ENCODE data around the gene CWC25. TPM values are rescaled to one million over a fixed set of nuclear protein-coding genes. Genes with fewer than 3 reads are reported as not detected.

Gene CWC25
- polyA plus RNA-seq, 4 donors = 21.8 to 31.1 (median 29.1) TPM

Other genes with a start within 250 kb of the CWC25 start
- 1 to 10 TPM; 2.5 to 7.6 (median 4.7) TPM for gene SRCIN1, start 219.4 kb downstream of the CWC25 start, polyA plus RNA-seq (ENCODE audit: insufficient read length in 4 of 4)
- gene EPOP, start 150.4 kb downstream of the CWC25 start, polyA plus RNA-seq (ENCODE audit: insufficient read length in 4 of 4) = 1 to 10 TPM; 1.3 to 1.7 (median 1.5) TPM
- 100 to 1,000 TPM in 2 of 4 donors, 10 to 100 TPM in 2; 57.8 to 152 (median 104) TPM for gene MLLT6, start 120.0 kb downstream of the CWC25 start, polyA plus RNA-seq (ENCODE audit: insufficient read length in 4 of 4)
- gene CISD3, start 95.0 kb downstream of the CWC25 start, polyA plus RNA-seq (ENCODE audit: insufficient read length in 4 of 4) = 10 to 100 TPM; 10.3 to 17.2 (median 13.3) TPM
- gene PCGF2, start 77.0 kb downstream of the CWC25 start, polyA plus RNA-seq (ENCODE audit: insufficient read length in 4 of 4) = 100 to 1,000 TPM in 1 of 4 donors, 10 to 100 TPM in 3; 59.6 to 102 (median 86.8) TPM
- gene PSMB3, start 72.6 kb downstream of the CWC25 start, polyA plus RNA-seq (ENCODE audit: insufficient read length in 4 of 4) = 100 to 1,000 TPM; 104 to 137 (median 125) TPM
- 10 to 100 TPM; 72.3 to 87.0 (median 76.9) TPM for gene PIP4K2B, start 25.8 kb downstream of the CWC25 start, polyA plus RNA-seq (ENCODE audit: insufficient read length in 4 of 4)
- 1,000 to 10,000 TPM; 2,198 to 3,027 (median 2,568) TPM for gene RPL23, start 28.4 kb upstream of the CWC25 start, polyA plus RNA-seq (ENCODE audit: insufficient read length in 4 of 4)
- 100 to 1,000 TPM; 140 to 161 (median 151) TPM for gene LASP1, start 44.7 kb upstream of the CWC25 start, polyA plus RNA-seq (ENCODE audit: insufficient read length in 4 of 4)
- gene FBXO47, start 142.1 kb upstream of the CWC25 start, polyA plus RNA-seq (ENCODE audit: insufficient read length in 4 of 4) = not detected

All from left renal cortex interstitium (tissue), 4 donors.